GM12892 (cell line): ENCODE data around the gene CLCF1.

Source experiments
- POLR2A ChIP-seq: IDR thresholded peaks from 2 replicates; pipeline ENCODE4 v1.6.1; 2011; ENCODE audit warnings: low read depth, low read length, control low read depth
- POLR2AphosphoS5 ChIP-seq: IDR thresholded peaks from 2 replicates; pipeline ENCODE4 v1.6.1; 2011; ENCODE audit warnings: low read depth, low read length, control low read depth
- TAF1 ChIP-seq: IDR thresholded peaks from 2 replicates; pipeline ENCODE4 v1.6.1; 2011; ENCODE audit warnings: low read depth, mild to moderate bottlenecking, control low read depth, low read length, borderline replicate concordance

GRCh38 chr11:67322049-67322448 lies 51.3 kb downstream of the CLCF1 start:
- no peak for TF ChIP-seq POLR2A
- TF ChIP-seq TAF1, result no peak
- no peak for TF ChIP-seq POLR2AphosphoS5
